ENCODE measurements around the gene ZNF618.

DNA sequence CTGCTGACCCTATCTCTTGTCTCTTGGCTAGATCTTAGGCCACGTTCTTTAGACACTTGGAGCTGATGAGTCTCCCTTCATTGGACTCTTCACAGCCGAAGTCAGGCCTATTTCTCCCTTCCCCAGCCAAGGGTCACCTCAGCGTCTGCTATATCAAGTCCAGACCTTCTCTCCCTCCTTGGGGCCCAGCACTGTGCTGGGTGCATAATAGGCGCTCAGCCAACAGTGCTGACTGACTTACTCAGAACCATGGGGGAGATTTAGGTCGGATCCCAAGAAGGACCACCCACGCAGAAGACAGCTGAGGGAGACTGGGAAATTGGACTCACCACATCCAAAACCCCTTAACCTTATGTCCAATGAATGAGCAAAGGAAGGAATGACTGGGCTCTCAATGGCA, 207.6 kb downstream of the ZNF618 start:
- TF ChIP-seq, protein P1, sequence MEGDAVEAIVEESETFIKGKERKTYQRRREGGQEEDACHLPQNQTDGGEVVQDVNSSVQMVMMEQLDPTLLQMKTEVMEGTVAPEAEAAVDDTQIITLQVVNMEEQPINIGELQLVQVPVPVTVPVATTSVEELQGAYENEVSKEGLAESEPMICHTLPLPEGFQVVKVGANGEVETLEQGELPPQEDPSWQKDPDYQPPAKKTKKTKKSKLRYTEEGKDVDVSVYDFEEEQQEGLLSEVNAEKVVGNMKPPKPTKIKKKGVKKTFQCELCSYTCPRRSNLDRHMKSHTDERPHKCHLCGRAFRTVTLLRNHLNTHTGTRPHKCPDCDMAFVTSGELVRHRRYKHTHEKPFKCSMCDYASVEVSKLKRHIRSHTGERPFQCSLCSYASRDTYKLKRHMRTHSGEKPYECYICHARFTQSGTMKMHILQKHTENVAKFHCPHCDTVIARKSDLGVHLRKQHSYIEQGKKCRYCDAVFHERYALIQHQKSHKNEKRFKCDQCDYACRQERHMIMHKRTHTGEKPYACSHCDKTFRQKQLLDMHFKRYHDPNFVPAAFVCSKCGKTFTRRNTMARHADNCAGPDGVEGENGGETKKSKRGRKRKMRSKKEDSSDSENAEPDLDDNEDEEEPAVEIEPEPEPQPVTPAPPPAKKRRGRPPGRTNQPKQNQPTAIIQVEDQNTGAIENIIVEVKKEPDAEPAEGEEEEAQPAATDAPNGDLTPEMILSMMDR (conservative IDR thresholded peaks at IDR 0.05; ENCODE audit: low read depth in 2 of 2), result no peak
- TF ChIP-seq, protein P2, sequence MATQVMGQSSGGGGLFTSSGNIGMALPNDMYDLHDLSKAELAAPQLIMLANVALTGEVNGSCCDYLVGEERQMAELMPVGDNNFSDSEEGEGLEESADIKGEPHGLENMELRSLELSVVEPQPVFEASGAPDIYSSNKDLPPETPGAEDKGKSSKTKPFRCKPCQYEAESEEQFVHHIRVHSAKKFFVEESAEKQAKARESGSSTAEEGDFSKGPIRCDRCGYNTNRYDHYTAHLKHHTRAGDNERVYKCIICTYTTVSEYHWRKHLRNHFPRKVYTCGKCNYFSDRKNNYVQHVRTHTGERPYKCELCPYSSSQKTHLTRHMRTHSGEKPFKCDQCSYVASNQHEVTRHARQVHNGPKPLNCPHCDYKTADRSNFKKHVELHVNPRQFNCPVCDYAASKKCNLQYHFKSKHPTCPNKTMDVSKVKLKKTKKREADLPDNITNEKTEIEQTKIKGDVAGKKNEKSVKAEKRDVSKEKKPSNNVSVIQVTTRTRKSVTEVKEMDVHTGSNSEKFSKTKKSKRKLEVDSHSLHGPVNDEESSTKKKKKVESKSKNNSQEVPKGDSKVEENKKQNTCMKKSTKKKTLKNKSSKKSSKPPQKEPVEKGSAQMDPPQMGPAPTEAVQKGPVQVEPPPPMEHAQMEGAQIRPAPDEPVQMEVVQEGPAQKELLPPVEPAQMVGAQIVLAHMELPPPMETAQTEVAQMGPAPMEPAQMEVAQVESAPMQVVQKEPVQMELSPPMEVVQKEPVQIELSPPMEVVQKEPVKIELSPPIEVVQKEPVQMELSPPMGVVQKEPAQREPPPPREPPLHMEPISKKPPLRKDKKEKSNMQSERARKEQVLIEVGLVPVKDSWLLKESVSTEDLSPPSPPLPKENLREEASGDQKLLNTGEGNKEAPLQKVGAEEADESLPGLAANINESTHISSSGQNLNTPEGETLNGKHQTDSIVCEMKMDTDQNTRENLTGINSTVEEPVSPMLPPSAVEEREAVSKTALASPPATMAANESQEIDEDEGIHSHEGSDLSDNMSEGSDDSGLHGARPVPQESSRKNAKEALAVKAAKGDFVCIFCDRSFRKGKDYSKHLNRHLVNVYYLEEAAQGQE (IDR thresholded peaks at IDR 0.05; ENCODE audit: unreplicated experiment), result no peak
- TF ChIP-seq EZH2 (IDR thresholded peaks at IDR 0.05; ENCODE audit: low read depth, unreplicated experiment), result no peak
- TF ChIP-seq, protein P3, sequence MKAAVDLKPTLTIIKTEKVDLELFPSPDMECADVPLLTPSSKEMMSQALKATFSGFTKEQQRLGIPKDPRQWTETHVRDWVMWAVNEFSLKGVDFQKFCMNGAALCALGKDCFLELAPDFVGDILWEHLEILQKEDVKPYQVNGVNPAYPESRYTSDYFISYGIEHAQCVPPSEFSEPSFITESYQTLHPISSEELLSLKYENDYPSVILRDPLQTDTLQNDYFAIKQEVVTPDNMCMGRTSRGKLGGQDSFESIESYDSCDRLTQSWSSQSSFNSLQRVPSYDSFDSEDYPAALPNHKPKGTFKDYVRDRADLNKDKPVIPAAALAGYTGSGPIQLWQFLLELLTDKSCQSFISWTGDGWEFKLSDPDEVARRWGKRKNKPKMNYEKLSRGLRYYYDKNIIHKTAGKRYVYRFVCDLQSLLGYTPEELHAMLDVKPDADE (IDR thresholded peaks at IDR 0.05), result no peak
- TF ChIP-seq EZH2phosphoT487 (IDR thresholded peaks at IDR 0.05; ENCODE audit: unreplicated experiment), result no peak
- no peak for TF ChIP-seq STAT1 (IDR thresholded peaks at IDR 0.05; ENCODE audit: unreplicated experiment)
